ENCODE data around the gene MPO. TPM values are rescaled to one million over a fixed set of nuclear protein-coding genes. Genes with fewer than 3 reads are reported as not detected.

The MPO gene
- total RNA-seq, 1 experiment from 2014 or later: not detected

DNA sequence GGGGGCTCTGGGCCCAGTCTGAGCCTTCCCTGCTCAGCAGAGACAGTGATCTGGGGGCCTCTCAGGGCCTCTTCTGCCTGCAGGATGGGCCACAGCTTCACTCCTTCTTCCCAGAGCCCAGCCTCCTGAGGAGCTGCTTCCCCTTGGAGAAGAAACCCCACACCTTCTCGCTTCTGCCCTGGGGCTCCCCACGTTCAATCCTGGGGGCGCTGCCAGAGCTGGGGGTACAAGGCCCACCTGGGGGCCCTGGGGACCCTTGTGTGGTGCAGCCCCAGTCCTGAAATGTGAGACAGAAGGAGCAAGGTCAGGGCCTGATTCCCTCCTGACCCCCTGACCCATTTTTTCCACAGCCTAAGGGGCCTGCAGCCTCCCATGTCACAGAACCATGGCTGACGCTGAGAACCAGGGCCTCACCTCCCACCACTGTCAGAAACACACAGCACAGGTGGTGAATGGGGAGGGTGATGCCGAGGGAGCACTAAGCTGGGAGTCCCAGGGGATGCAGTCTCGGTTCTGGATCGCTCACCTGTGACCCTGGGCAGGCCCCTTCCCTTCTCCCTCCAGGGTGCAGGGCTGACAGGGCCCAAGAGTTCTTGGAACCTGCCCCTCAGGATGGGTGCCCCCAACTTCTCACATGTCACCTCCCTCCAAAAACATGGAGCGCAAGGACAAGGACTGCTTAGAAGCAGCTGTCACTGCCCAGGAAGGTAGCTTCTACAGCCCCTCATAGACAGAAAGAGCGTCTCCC lies 21.6 kb upstream of the MPO start:
- Histone ChIP-seq H3K9me3 (ENCODE audit: control insufficient read depth, low read depth, low read length) (no peaks in the 10 kb centered on the region), H3K27me3 (ENCODE audit: insufficient read depth, low read length) (no peaks in the 10 kb centered on the region), H3K9ac (ENCODE audit: extremely low read depth, insufficient read length, low read length) (no peak overlapping the region), H2BK12ac (ENCODE audit: insufficient read length, low read depth, low read length) (no peak overlapping the region), H3K79me1 (ENCODE audit: insufficient read depth, low read depth, low read length, poor library complexity, severe bottlenecking) (no peaks in the 10 kb centered on the region), H3T11ph (ENCODE audit: low read length) (no peak overlapping the region), H2BK120ac (ENCODE audit: low read depth, low read length, poor library complexity, severe bottlenecking) (no peak overlapping the region), H2BK20ac (ENCODE audit: low read depth, low read length, poor library complexity, severe bottlenecking) (no peak overlapping the region), H3K4me2 (ENCODE audit: insufficient read depth, insufficient read length, low read length) (no peak overlapping the region), H4K91ac (ENCODE audit: insufficient read length, low read depth, low read length) (no peak overlapping the region), H3K27ac (ENCODE audit: insufficient read length, low read depth, low read length) (no peak overlapping the region), H3K23ac (ENCODE audit: insufficient read length, low read depth, low read length) (no peak overlapping the region), H4K5ac (ENCODE audit: insufficient read length, low read depth, low read length) (no peak overlapping the region), H3K23me2 (ENCODE audit: insufficient read length, low read depth, low read length, poor library complexity, severe bottlenecking) (no peaks in the 10 kb centered on the region), H3K14ac (ENCODE audit: insufficient read depth, low read length) (no peak overlapping the region), H2AFZ (ENCODE audit: low read length) (no peak overlapping the region), H3K79me2 (ENCODE audit: insufficient read depth, low read length) (no peaks in the 10 kb centered on the region), H3K4ac (ENCODE audit: low read depth, low read length) (no peak overlapping the region), H2BK5ac (ENCODE audit: insufficient read length, low read length) (no peak overlapping the region), H4K20me1 (ENCODE audit: control insufficient read depth, insufficient read depth, insufficient read length) (no peaks in the 10 kb centered on the region), H2AK5ac (ENCODE audit: insufficient read length, low read length) (no peak overlapping the region), H4K8ac (replicated peaks; ENCODE audit: insufficient read length, low read depth, low read length) (no peak overlapping the region), H3K4me1 (ENCODE audit: insufficient read depth, low read length) (no peaks in the 10 kb centered on the region), H2BK15ac (ENCODE audit: low read depth, low read length) (no peak overlapping the region), H3K18ac (ENCODE audit: insufficient read length, low read depth, low read length) (no peak overlapping the region), H3K56ac (ENCODE audit: insufficient read length, low read depth, low read length) (no peak overlapping the region)
- Mint-ChIP-seq H3K27me3 (ENCODE audit: low read depth) (peaks cover 5% of the 10 kb centered on the region), H3K4me1 (peaks cover 5 to 30% of the 10 kb centered on the region in 2 experiments), H3K27ac (no peak overlapping the region), H3K9me3 (no peaks in the 10 kb centered on the region), H3K36me3 (ENCODE audit: insufficient read depth in 1 of 3, low read depth in 3 of 3) (no peaks in the 10 kb centered on the region), H3K4me3 (no peak overlapping the region)
- TF ChIP-seq CTCF (conservative IDR thresholded peaks at IDR 0.05): no peak
- no peak for DNase-seq
- WGBS (ENCODE audit: extremely low coverage, insufficient read length, low lambda C conversion rate): no CpG with 5 or more reads among the region's 9 CpGs
